HepG2 (cell line): ENCODE data around the gene MN1. TPM values are rescaled to one million over a fixed set of nuclear protein-coding genes. Genes with fewer than 3 reads are reported as not detected.

Source experiments
- ATAC-seq: fragments of 200-7000 bp; cut with Tn5 transposase; 3 replicates; pipeline ENCODE4 v1.9.1; 2020; ENCODE audit warnings: mild to moderate bottlenecking, moderate library complexity
- BruUV-seq: library from RNA; stranded (reverse); fragments of 400-500 nt; replicated peaks from 2 replicates; lab custom pipeline; 2021; lab: Mats Ljungman, UMichigan
- CTCF ChIA-PET: fragments of 300-600 bp; formaldehyde crosslinking; extraction: SDS; loops from one replicate; lab custom pipeline; 2021; ENCODE audit warnings: low total read pairs, inconsistent platforms, low intra/inter-chr PET ratio; lab: Yijun Ruan, JAX
- POLR2A ChIA-PET: fragments of 350-600 bp; sonication (Branson Sonifier 250); formaldehyde crosslinking; loops from one replicate; lab custom pipeline; 2020; ENCODE audit warnings: antibody characterized with exemption, inconsistent platforms; lab: Yijun Ruan, JAX
- DNase-seq: peaks from one replicate; pipeline ENCODE4 v3.0.0-alpha.2; 2015; ENCODE audit warnings: low spot score
- FAIRE-seq: peaks from 3 replicates; lab custom pipeline; 2011; peaks lifted over from hg19 to GRCh38; lab: Jason Lieb, UNC
- H2AFZ ChIP-seq: one replicate; pipeline ENCODE4 v1.6.1; 2011; ENCODE audit warnings: low read length, inconsistent platforms
- H3K27ac ChIP-seq: fragments of 300-600 bp; 3 replicates; pipeline ENCODE4 v1.8.0; 2011; ENCODE audit warnings: mixed run types, mild to moderate bottlenecking, mixed read lengths, low read length, inconsistent platforms; ENCODE audit not compliant: insufficient read depth; ENCODE audit errors: extremely low read length
- H3K27me3 ChIP-seq, 2 experiments: fragments of 200-600 bp in 1 of 2; 2 replicates in 1 of 2; 3 replicates in 1 of 2; pipeline versions ENCODE4 v1.6.0 to v1.8.0; 2011; ENCODE audit warnings: low read length in 2 of 2, mild to moderate bottlenecking in 2 of 2, moderate library complexity in 2 of 2, inconsistent platforms in 1 of 2; ENCODE audit not compliant: insufficient read depth in 2 of 2, control insufficient read depth in 1 of 2
- H3K36me3 ChIP-seq, 2 experiments: fragments of 200-600 bp in 1 of 2; replicated peaks in 1 of 2; 2 replicates in 1 of 2; 3 replicates in 1 of 2; pipeline versions ENCODE4 v1.5.1 to v1.8.0; 2011; ENCODE audit warnings: low read length in 2 of 2, inconsistent platforms in 1 of 2; ENCODE audit not compliant: insufficient read depth in 2 of 2, control insufficient read depth in 1 of 2
- H3K4me1 ChIP-seq: 2 replicates; pipeline ENCODE4 v1.5.1; 2012; ENCODE audit warnings: low read length, inconsistent platforms; ENCODE audit not compliant: insufficient read depth
- H3K4me2 ChIP-seq: 2 replicates; pipeline ENCODE4 v1.6.0; 2011; ENCODE audit warnings: low read depth, low read length, inconsistent platforms
- H3K4me3 ChIP-seq, 3 experiments: fragments of 200-600 bp in 1 of 3; sonication (generic), shearing (Covaris generic) in 1 of 3; replicated peaks in 1 of 3; 2 replicates each; pipeline ENCODE4 v1.5.1; 2011 to 2016; ENCODE audit warnings: low read length in 3 of 3, inconsistent platforms in 2 of 3, low read depth in 2 of 3, mild to moderate bottlenecking in 2 of 3, control low read depth in 1 of 3, mixed read lengths in 1 of 3; ENCODE audit not compliant: insufficient read depth in 1 of 3
- H3K79me2 ChIP-seq: one replicate; pipeline ENCODE4 v1.6.1; 2011; ENCODE audit warnings: low read length, inconsistent platforms; ENCODE audit not compliant: insufficient read depth
- H3K9ac ChIP-seq: 2 replicates; pipeline ENCODE4 v1.6.0; 2011; ENCODE audit warnings: mild to moderate bottlenecking, low read depth, low read length, inconsistent platforms; ENCODE audit not compliant: insufficient read depth
- H3K9me3 ChIP-seq: 2 replicates; pipeline ENCODE4 v1.5.1; 2012; ENCODE audit warnings: mild to moderate bottlenecking, low read length
- H4K20me1 ChIP-seq: 2 replicates; pipeline ENCODE4 v1.6.0; 2011; ENCODE audit warnings: inconsistent platforms, mild to moderate bottlenecking, low read length, moderate library complexity; ENCODE audit not compliant: insufficient read depth
- ELK4 ChIP-seq: sonication (generic); formaldehyde crosslinking; IDR thresholded peaks from 2 replicates; pipeline ENCODE4 v1.9.0; 2021; ENCODE audit warnings: missing genetic modification reagents, borderline replicate concordance
- GABPA ChIP-seq, 2 experiments: IDR thresholded peaks; 2 replicates each; pipeline ENCODE4 v1.6.1; 2011 to 2016; ENCODE audit warnings: low read depth in 2 of 2, low read length in 1 of 2, missing biosample characterization in 1 of 2, missing genetic modification characterization in 1 of 2
- HMG20A ChIP-seq: IDR thresholded peaks from 2 replicates; pipeline ENCODE4 v1.6.1; 2016; ENCODE audit warnings: borderline replicate concordance
- KAT8 ChIP-seq: IDR thresholded peaks from 2 replicates; pipeline ENCODE4 v1.6.1; 2016; ENCODE audit warnings: missing genetic modification reagents, missing compliant biosample characterization
- KLF12 ChIP-seq: sonication (generic); formaldehyde crosslinking; IDR thresholded peaks from 2 replicates; pipeline ENCODE4 v1.4.0; 2020; ENCODE audit warnings: missing genetic modification reagents, borderline replicate concordance
- PCBP1 ChIP-seq: fragments of 200-400 bp; formaldehyde crosslinking; IDR thresholded peaks from 2 replicates; pipeline ENCODE4 v1.6.1; 2017; ENCODE audit warnings: mild to moderate bottlenecking, low read depth, low read length, borderline replicate concordance
- RELA ChIP-seq: sonication (generic); formaldehyde crosslinking; IDR thresholded peaks from 2 replicates; pipeline ENCODE4 v1.4.0; 2020; ENCODE audit warnings: missing genetic modification reagents
- RXRA ChIP-seq: sonication (generic); formaldehyde crosslinking; IDR thresholded peaks from 2 replicates; pipeline ENCODE4 v1.5.1; 2020; ENCODE audit warnings: missing genetic modification reagents
- TFDP1 ChIP-seq: IDR thresholded peaks from 2 replicates; pipeline ENCODE4 v1.6.1; 2016; ENCODE audit warnings: missing compliant biosample characterization, missing genetic modification reagents, borderline replicate concordance
- ZFP36L2 ChIP-seq: sonication (generic); formaldehyde crosslinking; IDR thresholded peaks from 2 replicates; pipeline ENCODE4 v1.4.0; 2020; ENCODE audit warnings: missing genetic modification reagents
- ZNF256 ChIP-seq: sonication (generic); formaldehyde crosslinking; conservative IDR thresholded peaks from 2 replicates; pipeline ENCODE4 v1.4.0; 2020; ENCODE audit warnings: missing genetic modification reagents
- ZNF274 ChIP-seq: sonication (generic); formaldehyde crosslinking; IDR thresholded peaks from 2 replicates; pipeline ENCODE4 v1.5.1; 2020; ENCODE audit warnings: mild to moderate bottlenecking, missing genetic modification reagents
- ZNF33A ChIP-seq: sonication (generic); formaldehyde crosslinking; IDR thresholded peaks from 2 replicates; pipeline ENCODE4 v1.5.1; 2020; ENCODE audit warnings: missing genetic modification reagents, mild to moderate bottlenecking, moderate library complexity, borderline replicate concordance
- ZNF546 ChIP-seq: sonication (generic); formaldehyde crosslinking; conservative IDR thresholded peaks from 2 replicates; pipeline ENCODE4 v1.8.1; 2023; ENCODE audit warnings: mild to moderate bottlenecking, missing genetic modification reagents
- ZXDC ChIP-seq: sonication (generic); formaldehyde crosslinking; IDR thresholded peaks from 2 replicates; pipeline ENCODE4 v1.5.0; 2020; ENCODE audit warnings: mild to moderate bottlenecking, missing genetic modification reagents
- WGBS: methylation state at CpG from one replicate; pipeline ENCODE4 v1.1.6; 2017; ENCODE audit warnings: low lambda C conversion rate; 5-methylcytosine and 5-hydroxymethylcytosine counted together
- in situ Hi-C: cut with HindIII; loops from 2 replicates; pipeline ENCODE4 v1.10.0; 2017; ENCODE audit warnings: low pct_unique_long_range_greater_than_20kb; ENCODE audit not compliant: extremely low pct_ligation_motif_present
- intact Hi-C: fragments of 100-400 bp; cut with micrococcal nuclease; formaldehyde crosslinking; loops from one replicate; pipeline ENCODE4 v1.10.0; 2022; ENCODE audit not compliant: unreplicated experiment
- polyA plus RNA-seq, 8 experiments: library from polyadenylated mRNA; depleted of rRNA in 3 of 8; stranded (reverse) in 7 of 8; unstranded in 1 of 8; fragments of >200 nt; fragmentation: Illumina TruSeq in 4 of 8; extraction: Trizol in 4 of 8; gene quantifications; 2 replicates each; pipeline versions ENCODE4 v1.2.1 to v1.2.3, GENCODE V29; 2011 to 2016; ENCODE audit warnings: low read depth in 4 of 8, missing spikeins in 1 of 8, mixed read lengths in 1 of 8; ENCODE audit not compliant: insufficient read depth in 1 of 8
- total RNA-seq, 5 experiments: library from RNA; depleted of rRNA; stranded (reverse); fragments of >200 nt; fragmentation: Illumina TruSeq; extraction: Trizol; gene quantifications; 2 replicates each; pipeline ENCODE4 v1.2.3, GENCODE V29; 2016; ENCODE audit warnings: low read depth in 1 of 5
- TF ChIP-seq, protein P1 (sequence below): sonication (generic); formaldehyde crosslinking; IDR thresholded peaks from 2 replicates; pipeline ENCODE4 v1.5.0; 2020; ENCODE audit warnings: missing genetic modification reagents

MN1 gene
- total and polyA plus RNA-seq, 2 of the 13 experiments (the other 11 are each of a cell fraction or from before 2014, with no cell fraction given): 0.01 TPM; not detected in 1

- TF ChIP-seq, protein P1, sequence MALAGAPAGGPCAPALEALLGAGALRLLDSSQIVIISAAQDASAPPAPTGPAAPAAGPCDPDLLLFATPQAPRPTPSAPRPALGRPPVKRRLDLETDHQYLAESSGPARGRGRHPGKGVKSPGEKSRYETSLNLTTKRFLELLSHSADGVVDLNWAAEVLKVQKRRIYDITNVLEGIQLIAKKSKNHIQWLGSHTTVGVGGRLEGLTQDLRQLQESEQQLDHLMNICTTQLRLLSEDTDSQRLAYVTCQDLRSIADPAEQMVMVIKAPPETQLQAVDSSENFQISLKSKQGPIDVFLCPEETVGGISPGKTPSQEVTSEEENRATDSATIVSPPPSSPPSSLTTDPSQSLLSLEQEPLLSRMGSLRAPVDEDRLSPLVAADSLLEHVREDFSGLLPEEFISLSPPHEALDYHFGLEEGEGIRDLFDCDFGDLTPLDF (CRISPR knock-in tag): no peak
Measured at GRCh38 chr22:27756212-27756660, 45.3 kb downstream of the MN1 start (continued).

DNA sequence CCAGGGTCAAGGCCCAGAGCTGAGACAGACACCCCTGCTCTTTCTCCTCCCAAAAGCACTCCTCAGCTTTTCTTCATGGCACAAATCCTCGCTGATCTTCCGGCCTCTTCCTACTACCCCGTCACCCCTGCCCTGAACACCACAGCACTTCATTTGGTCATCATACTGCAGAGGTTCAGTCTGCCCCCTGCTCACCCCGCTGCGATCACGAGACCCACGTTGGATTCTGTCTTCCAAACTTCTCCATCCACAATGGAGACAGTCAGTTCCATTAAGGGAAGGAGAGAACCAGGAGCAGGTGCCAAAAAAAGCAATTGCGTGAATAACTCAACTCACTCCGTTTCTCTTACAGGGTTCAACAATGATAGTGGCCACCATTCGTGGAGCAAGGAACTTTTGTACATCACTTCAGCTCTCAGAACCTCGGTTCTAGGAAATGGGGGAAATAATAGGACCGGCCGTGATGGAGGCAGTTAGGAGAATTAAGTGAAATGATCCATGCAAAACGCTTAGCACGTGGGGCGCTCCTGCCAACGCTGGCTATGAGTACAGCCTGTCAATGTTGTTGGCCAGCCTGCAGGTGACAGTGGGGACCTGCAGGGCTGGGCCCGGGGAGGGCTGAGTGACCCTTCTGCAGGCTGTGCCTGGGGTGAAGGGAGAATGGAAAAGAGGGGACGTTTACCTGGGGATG is 45.9 kb downstream of the MN1 start:
- Histone ChIP-seq H3K9ac (no peak overlapping the region), H3K4me2 (no peak overlapping the region), H3K79me2 (no peaks in the 10 kb centered on the region), H4K20me1 (no peaks in the 10 kb centered on the region), H3K36me3 (no peaks in the 10 kb centered on the region), H2AFZ (no peak overlapping the region), H3K9me3 (no peaks in the 10 kb centered on the region), H3K27ac (no peak overlapping the region), H3K27me3 (peaks cover 0 to 17% of the 10 kb centered on the region in 2 experiments; a peak in 2 of 5 replicates), H3K4me3 (no peak overlapping the region), H3K4me1 (peaks cover 18% of the 10 kb centered on the region)
- ATAC-seq (peak; percentile 40; the same call in 2 of the 3 replicates), FAIRE-seq (no peak), DNase-seq (no peak)
- WGBS: 50% methylated on average over 19 of the region's 19 CpGs
- CTCF ChIA-PET: no interaction called here
- in situ Hi-C loops (no loop called here), intact Hi-C loops (no loop called here)
- BruUV-seq: no TSS peak
- POLR2A ChIA-PET: no interaction called here
- TF ChIP-seq ZXDC (no peak), KAT8 (CRISPR knock-in tag) (no peak), ELK4 (CRISPR knock-in tag) (no peak), ZNF256 (CRISPR knock-in tag) (no peak), KLF12 (CRISPR knock-in tag) (no peak), PCBP1 (no peak), RELA (CRISPR knock-in tag) (no peak), GABPA (IDR thresholded peaks at IDR 0.05; ENCODE audit: low read depth, low read length) (no peak), GABPA (CRISPR knock-in tag; IDR thresholded peaks at IDR 0.05; ENCODE audit: low read depth) (no peak), TFDP1 (no peak), HMG20A (CRISPR knock-in tag) (no peak), ZNF274 (no peak), RXRA (CRISPR knock-in tag) (no peak), ZNF546 (no peak), ZFP36L2 (CRISPR knock-in tag) (no peak), ZNF33A (no peak)
